PFSK-1 (cell line): ENCODE results near the gene GJD2.

Experiments used
- FOXP2 ChIP-seq: optimal IDR thresholded peaks from 2 replicates; pipeline ENCODE3; 2011; ENCODE audit warnings: borderline replicate concordance, control low read depth, inconsistent platforms; ENCODE audit not compliant: insufficient read depth; ENCODE audit errors: extremely low read length, extremely low read depth
- POLR2AphosphoS5 ChIP-seq: IDR thresholded peaks from 2 replicates; pipeline ENCODE4 v1.6.1; 2012; ENCODE audit warnings: low read depth, mild to moderate bottlenecking, control low read depth, low read length, moderate library complexity
- SIN3A ChIP-seq: IDR thresholded peaks from 2 replicates; pipeline ENCODE4 v1.6.1; 2012; ENCODE audit warnings: mild to moderate bottlenecking, low read length, moderate library complexity, borderline replicate concordance; ENCODE audit not compliant: insufficient read depth
- TAF1 ChIP-seq: IDR thresholded peaks from 2 replicates; pipeline ENCODE4 v1.6.1; 2012; ENCODE audit warnings: low read length, control low read depth, borderline replicate concordance; ENCODE audit not compliant: insufficient read depth
- TF ChIP-seq, protein P1 (sequence below), 2 experiments: IDR thresholded peaks; 2 replicates each; pipeline versions ENCODE4 v1.6.1 to v1.8.0; 2011 to 2012; ENCODE audit warnings: low read depth in 2 of 2, low read length in 2 of 2, control low read depth in 1 of 2, inconsistent platforms in 1 of 2, mild to moderate bottlenecking in 1 of 2, moderate library complexity in 1 of 2; ENCODE audit not compliant: insufficient read depth in 1 of 2

GJD2 gene

GRCh38 chr15:34701536-34701935 is 53.3 kb downstream of the GJD2 start:
- TF ChIP-seq FOXP2 (no peak), SIN3A (no peak), POLR2AphosphoS5 (no peak), TAF1 (no peak)
- TF ChIP-seq, protein P1, sequence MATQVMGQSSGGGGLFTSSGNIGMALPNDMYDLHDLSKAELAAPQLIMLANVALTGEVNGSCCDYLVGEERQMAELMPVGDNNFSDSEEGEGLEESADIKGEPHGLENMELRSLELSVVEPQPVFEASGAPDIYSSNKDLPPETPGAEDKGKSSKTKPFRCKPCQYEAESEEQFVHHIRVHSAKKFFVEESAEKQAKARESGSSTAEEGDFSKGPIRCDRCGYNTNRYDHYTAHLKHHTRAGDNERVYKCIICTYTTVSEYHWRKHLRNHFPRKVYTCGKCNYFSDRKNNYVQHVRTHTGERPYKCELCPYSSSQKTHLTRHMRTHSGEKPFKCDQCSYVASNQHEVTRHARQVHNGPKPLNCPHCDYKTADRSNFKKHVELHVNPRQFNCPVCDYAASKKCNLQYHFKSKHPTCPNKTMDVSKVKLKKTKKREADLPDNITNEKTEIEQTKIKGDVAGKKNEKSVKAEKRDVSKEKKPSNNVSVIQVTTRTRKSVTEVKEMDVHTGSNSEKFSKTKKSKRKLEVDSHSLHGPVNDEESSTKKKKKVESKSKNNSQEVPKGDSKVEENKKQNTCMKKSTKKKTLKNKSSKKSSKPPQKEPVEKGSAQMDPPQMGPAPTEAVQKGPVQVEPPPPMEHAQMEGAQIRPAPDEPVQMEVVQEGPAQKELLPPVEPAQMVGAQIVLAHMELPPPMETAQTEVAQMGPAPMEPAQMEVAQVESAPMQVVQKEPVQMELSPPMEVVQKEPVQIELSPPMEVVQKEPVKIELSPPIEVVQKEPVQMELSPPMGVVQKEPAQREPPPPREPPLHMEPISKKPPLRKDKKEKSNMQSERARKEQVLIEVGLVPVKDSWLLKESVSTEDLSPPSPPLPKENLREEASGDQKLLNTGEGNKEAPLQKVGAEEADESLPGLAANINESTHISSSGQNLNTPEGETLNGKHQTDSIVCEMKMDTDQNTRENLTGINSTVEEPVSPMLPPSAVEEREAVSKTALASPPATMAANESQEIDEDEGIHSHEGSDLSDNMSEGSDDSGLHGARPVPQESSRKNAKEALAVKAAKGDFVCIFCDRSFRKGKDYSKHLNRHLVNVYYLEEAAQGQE (IDR thresholded peaks at IDR 0.05; ENCODE audit: insufficient read depth in 1 of 2, low read depth in 2 of 2, low read length in 2 of 2): no peak
